Glutamatergic neuron (in vitro differentiated cells): ENCODE results near the gene HACD4. TPM values are rescaled to one million over a fixed set of nuclear protein-coding genes. Genes with fewer than 3 reads are reported as not detected.

ENCODE experiments used
- DNase-seq: peaks from one replicate; pipeline ENCODE4 v3.0.0; 2022
- H3K27ac Mint-ChIP-seq: one replicate; pipeline ENCODE4 v1.8.0; 2020; ENCODE audit warnings: mild to moderate bottlenecking, mixed read lengths, inconsistent platforms; ENCODE audit not compliant: unreplicated experiment
- H3K27me3 Mint-ChIP-seq: one replicate; pipeline ENCODE4 v1.8.0; 2020; ENCODE audit warnings: mild to moderate bottlenecking, moderate library complexity, mixed read lengths, inconsistent platforms; ENCODE audit not compliant: unreplicated experiment
- H3K36me3 Mint-ChIP-seq: one replicate; pipeline ENCODE4 v1.8.0; 2020; ENCODE audit warnings: mild to moderate bottlenecking, mixed read lengths, inconsistent platforms; ENCODE audit not compliant: unreplicated experiment
- H3K4me1 Mint-ChIP-seq: one replicate; pipeline ENCODE4 v1.8.0; 2020; ENCODE audit warnings: mild to moderate bottlenecking, low read depth, mixed read lengths, inconsistent platforms; ENCODE audit not compliant: unreplicated experiment
- H3K4me3 Mint-ChIP-seq: one replicate; pipeline ENCODE4 v1.8.0; 2020; ENCODE audit warnings: mild to moderate bottlenecking, mixed read lengths, inconsistent platforms; ENCODE audit not compliant: unreplicated experiment
- H3K9me3 Mint-ChIP-seq: one replicate; pipeline ENCODE4 v1.8.0; 2020; ENCODE audit warnings: mild to moderate bottlenecking, moderate library complexity, mixed read lengths, inconsistent platforms; ENCODE audit not compliant: unreplicated experiment
- total RNA-seq: library from RNA; stranded (reverse); fragmentation: NEBNext Ultra II Directional; extraction: Animal tissue kit (Norgen Biotek cat#: 25700); gene quantifications from one replicate; pipeline ENCODE4 v1.2.1, GENCODE V29; 2021; ENCODE audit not compliant: unreplicated experiment
- TF ChIP-seq, protein P1 (sequence below): fragments of 200-600 bp; sonication (generic); IDR thresholded peaks from one replicate; pipeline ENCODE4 v1.5.0; 2021; ENCODE audit not compliant: partially characterized antibody, unreplicated experiment

Gene HACD4
- total RNA-seq, 1 donor from 2014 or later, result 0.10 TPM

DNA sequence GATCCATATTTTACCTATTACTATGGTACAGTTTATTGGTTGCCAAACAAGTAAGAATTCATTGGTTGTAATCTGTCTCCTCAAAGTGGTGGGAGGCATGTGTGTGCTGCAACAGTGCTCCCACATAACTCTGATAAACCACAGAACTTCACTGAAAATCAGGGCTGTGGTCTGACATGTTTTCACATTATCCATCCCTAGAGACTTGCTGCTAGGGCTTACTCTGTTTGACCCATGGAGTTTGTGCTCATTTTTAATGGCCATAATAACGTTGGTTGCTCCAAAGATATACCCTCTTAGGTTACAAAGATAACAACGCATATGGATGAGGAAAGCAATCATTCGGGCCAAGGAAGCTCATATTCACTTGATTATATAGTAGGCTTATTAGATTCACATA is 37.0 kb downstream of the HACD4 start:
- H3K27me3 Mint-ChIP-seq, result no peaks in the 10 kb centered on the region
- TF ChIP-seq, protein P1, sequence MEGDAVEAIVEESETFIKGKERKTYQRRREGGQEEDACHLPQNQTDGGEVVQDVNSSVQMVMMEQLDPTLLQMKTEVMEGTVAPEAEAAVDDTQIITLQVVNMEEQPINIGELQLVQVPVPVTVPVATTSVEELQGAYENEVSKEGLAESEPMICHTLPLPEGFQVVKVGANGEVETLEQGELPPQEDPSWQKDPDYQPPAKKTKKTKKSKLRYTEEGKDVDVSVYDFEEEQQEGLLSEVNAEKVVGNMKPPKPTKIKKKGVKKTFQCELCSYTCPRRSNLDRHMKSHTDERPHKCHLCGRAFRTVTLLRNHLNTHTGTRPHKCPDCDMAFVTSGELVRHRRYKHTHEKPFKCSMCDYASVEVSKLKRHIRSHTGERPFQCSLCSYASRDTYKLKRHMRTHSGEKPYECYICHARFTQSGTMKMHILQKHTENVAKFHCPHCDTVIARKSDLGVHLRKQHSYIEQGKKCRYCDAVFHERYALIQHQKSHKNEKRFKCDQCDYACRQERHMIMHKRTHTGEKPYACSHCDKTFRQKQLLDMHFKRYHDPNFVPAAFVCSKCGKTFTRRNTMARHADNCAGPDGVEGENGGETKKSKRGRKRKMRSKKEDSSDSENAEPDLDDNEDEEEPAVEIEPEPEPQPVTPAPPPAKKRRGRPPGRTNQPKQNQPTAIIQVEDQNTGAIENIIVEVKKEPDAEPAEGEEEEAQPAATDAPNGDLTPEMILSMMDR, result no peak
- H3K27ac Mint-ChIP-seq, result no peak overlapping the region
- DNase-seq, result no peak
- H3K9me3 Mint-ChIP-seq, result peaks cover 1% of the 10 kb centered on the region
- no peak overlapping the region for H3K4me3 Mint-ChIP-seq
- H3K36me3 Mint-ChIP-seq, result peaks cover 5% of the 10 kb centered on the region
- H3K4me1 Mint-ChIP-seq, result peaks cover 11% of the 10 kb centered on the region

DNA sequence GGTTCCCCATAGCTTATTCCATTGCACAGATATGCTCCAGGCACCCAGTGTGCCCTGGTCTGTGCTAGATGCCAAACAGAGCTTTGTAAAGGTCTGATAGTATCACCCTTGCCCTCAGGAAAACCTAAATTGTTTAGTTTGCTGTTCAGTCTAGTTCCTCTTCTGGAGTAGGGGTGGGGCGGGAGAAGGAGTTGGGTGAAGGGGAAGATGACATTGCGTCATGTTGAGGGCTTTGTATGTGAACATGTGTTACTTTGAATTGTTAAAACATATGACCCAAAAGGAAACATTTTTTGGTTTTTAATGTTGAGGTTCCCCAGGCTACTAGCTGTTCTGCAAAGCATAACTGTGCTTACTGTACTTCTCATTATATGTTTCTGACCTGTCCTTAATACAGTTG is 40.6 kb downstream of the HACD4 start:
- H3K4me3 Mint-ChIP-seq, result no peak overlapping the region
- H3K36me3 Mint-ChIP-seq, result peaks cover 5% of the 10 kb centered on the region
- TF ChIP-seq, protein P1, result no peak
- H3K9me3 Mint-ChIP-seq, result peaks cover 1% of the 10 kb centered on the region
- DNase-seq, result no peak
- H3K4me1 Mint-ChIP-seq, result peaks cover 11% of the 10 kb centered on the region
- H3K27ac Mint-ChIP-seq, result no peak overlapping the region
- no peaks in the 10 kb centered on the region for H3K27me3 Mint-ChIP-seq

DNA sequence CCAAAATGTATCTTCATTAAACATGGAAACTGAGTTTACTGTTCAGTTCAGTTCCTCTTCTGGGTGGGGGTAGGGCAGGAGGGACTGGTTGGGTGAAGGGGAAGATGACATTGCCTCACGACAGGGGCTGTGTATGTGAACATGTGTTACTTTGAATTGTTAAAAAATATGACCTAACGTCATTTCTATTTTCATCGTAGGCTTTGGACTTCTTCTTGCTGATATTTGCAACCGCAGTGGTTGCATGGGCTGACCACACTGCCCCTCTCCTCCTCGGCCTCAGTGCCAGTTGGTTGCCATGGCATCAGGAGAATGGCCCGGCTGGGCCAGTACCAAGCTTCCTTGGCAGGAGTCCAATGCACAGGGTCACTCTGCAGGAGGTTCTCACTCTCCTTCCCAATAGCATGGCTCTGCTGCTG is 41.5 kb downstream of the HACD4 start:
- no peak overlapping the region for H3K27ac Mint-ChIP-seq
- H3K4me1 Mint-ChIP-seq, result peaks cover 7% of the 10 kb centered on the region
- DNase-seq, result no peak
- H3K4me3 Mint-ChIP-seq, result no peak overlapping the region
- H3K27me3 Mint-ChIP-seq, result no peaks in the 10 kb centered on the region
- peaks cover 5% of the 10 kb centered on the region for H3K36me3 Mint-ChIP-seq
- H3K9me3 Mint-ChIP-seq, result peaks cover 1% of the 10 kb centered on the region
- TF ChIP-seq, protein P1, result no peak

DNA sequence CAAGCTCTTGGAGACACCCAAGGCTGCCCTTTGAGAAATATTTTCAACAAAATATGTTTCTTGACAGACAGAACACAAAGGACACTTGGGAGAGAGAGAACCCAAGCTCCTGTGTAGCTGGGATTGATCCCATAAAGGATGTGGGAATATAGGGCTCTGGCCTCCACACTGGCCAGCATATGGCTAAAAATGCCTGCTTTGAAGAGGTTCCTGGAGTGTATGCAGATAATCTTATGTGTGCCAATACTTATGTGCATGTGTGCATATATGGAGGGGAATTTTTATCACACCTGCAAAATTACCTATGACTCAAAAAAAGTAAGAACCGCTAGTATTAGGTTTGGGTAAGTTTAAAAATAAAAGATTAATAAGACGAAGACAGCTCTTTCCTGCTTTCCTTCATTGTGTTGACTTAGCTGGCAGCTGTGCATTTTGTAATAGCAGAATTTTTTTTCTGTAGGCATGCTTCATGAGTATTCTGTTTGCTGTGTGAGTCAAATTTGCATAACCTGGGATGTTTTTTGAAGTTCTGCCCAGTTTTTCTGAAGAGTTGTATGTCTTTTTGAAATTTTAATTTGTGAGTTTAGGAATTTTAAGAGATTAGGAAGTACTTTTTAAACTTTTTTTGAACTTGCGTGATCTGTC is 42.6 kb downstream of the HACD4 start:
- H3K4me3 Mint-ChIP-seq, result no peak overlapping the region
- TF ChIP-seq, protein P1, result no peak
- H3K36me3 Mint-ChIP-seq, result peaks cover 5% of the 10 kb centered on the region
- no peak overlapping the region for H3K27ac Mint-ChIP-seq
- H3K27me3 Mint-ChIP-seq, result no peaks in the 10 kb centered on the region
- no peaks in the 10 kb centered on the region for H3K4me1 Mint-ChIP-seq
- no peak for DNase-seq
- peaks cover 1% of the 10 kb centered on the region for H3K9me3 Mint-ChIP-seq

DNA sequence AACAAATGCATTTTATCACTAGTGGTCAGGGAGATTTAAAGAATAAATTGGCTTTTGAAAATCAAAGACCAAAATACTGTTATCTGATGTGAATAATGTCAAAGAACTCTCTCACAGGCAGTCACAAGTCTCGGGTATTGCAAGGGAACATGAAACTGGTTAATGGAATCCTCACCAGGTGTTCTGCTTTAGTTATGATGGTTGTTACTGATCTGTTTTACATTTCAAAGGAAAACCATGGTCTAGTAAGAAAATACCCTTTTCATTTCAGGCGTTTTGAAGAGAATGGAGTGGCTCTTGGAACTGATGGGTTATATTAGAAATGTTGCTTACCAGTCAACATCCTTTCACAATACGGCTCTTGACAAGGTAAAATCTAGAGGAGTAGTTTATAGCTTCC is 43.4 kb downstream of the HACD4 start:
- Mint-ChIP-seq H3K9me3 (peaks cover 1% of the 10 kb centered on the region), H3K4me1 (no peaks in the 10 kb centered on the region), H3K27ac (no peak overlapping the region), H3K27me3 (no peaks in the 10 kb centered on the region), H3K36me3 (peaks cover 5% of the 10 kb centered on the region), H3K4me3 (no peak overlapping the region)
- TF ChIP-seq, protein P1, result no peak
- DNase-seq, result no peak
